NCI-H1694 (cell line): Measurements from ENCODE around the gene UBA7.
"Not testable (repeated sequence)": the region's sequence is repeated elsewhere in the genome, so short reads cannot be mapped to it uniquely, and the experiment has no call there.

Source experiments
- DNase-seq: peaks from one replicate; lab custom pipeline; 2025; lab: John Stamatoyannopoulos, UW

UBA7 gene

DNA sequence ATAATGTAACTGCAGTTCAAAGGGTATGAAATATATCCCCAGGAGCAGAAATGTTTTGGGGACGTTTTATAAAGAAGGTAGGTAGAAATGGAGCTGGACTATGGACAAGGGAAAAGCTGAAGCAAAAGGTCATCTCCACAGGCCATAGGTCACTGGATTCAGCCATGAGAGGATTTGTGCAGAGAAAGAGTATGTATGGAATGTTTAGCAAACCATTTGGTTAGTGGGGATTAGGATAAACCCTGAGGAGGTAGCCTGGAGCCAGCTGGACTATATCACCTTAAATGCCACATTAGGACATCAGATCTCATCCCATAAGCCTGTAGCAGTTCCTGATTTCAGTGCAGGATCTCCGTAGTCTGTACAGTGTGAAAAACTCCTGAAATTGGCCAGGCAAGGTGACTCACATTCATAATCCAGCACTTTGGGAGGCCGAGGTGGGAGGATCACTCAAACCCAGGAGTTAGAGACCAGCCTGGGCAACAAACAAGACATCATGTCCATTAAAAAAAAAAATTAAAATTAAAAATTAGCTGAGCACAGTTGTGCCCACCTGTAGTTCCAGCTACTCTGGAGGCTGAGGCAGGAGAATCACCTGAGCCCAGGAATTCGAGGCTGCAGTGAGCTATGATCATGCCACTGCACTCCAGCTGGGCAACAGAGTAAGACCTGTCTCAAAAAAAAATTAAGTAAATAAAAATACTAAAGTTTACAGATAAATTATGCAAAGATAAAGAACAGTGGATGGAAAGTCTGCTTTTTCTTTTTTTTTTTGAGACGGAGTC is 32.1 kb downstream of the UBA7 start:
- no peak for DNase-seq

DNA sequence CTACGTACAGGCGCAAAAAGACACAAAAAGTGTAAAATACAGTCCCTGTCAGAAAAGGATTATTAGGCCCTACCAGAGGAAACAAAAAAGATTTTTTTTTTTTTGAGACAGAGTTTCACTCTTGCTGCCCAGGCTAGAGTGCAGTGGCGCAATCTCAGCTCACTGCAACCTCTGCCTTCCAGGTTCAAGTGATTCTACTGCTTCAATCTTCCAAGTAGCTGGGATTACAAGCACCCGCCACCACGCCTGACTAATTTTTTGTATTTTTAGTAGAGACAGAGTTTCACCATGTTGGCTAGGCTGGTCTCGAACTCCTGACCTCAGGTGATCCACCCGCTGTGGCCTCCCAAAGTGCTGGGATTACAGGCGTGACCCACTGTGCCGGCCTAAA is 32.8 kb downstream of the UBA7 start:
- DNase-seq, result not testable (repeated sequence)

DNA sequence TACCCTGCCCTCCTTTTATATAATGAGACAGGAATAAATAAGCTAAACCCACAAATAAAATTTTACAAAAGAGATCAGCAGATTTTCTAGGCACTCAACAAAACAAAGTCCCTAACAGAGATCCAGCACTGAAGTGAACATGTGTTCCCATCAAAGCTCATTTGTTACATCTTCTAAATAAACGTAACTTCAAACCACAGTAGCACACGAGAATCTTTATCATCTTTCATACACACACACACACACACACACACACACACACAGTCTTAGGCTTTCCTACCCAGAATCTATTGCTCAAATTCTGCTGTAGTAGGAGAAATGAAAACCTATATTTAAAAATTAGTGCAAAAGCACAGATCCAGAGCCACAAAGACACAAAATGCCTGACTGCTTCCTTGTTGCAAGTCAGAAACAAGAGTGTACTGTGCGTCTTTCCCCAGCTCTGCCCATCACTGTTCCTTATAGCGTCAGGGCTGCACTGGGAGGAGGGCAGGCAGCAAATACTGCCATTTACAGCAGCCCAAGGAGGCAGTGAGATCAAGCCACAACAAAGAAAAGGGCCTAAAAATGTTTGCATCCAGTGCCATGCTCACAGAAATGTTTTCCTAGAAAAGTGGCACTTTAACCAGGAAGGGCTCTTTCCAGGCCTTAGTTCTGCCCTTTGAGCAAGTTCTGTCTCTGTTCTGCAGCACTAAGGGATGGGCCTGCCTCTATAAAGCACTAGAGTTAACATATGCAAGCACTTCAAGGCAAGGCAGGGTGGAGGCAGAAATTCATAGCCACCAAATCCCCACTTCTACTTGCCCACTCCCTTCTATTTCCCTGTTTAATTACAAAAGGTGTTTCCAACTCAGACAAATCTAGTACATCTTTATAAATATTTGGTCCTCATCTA is 33.4 kb downstream of the UBA7 start:
- no peak for DNase-seq

DNA sequence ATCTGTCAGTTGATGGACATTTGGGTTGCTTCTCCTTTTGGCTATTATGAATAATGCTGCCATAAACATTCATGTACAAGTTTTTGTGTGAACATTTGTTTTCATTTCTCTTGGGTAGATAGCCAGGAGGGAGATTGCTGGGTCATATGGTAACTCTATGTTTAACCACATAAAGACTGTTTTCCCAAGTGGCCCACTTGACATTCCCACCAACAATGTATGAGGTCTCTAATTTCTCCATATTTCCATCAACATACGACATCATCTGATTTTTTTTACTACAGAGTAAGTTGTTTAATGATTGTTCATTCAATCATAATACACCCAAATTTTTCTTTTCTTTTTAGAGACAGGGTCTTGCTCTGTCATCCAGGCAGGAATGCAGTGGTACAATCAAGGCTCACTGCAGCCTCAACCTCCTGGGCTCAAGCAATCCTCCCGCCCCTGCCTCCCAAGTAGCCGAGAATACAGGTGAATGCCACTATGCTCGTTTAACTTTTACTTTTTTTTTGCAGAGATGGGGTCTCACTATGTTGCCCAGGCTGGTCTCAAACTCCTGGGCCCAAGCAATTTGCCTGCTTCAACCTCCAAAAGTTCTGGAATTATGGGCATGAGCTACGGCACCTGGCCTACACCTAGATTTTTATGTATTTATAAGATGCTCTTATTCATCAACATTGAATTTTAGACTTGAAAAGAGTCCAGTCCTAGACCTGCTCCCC is 34.2 kb downstream of the UBA7 start:
- no peak for DNase-seq

DNA sequence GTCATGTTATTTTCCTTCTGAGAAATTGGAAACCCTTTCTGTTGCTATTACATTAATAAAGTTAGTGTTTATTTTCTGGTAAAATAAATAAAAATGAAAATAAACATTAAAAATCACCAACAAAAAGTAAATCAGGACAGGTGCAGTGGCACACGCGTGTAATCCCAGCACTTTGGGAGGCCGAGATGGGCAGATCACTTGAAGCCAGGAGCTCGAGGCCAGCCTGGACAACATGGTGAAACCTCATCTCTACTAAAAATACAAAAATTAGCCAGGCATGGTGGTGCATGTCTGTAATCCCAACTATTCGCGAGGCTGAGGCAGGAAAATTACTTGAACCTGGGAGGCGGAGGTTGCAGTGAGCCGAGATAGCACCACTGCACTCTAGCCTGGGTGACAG is 37.7 kb downstream of the UBA7 start:
- DNase-seq, result not testable (repeated sequence)

DNA sequence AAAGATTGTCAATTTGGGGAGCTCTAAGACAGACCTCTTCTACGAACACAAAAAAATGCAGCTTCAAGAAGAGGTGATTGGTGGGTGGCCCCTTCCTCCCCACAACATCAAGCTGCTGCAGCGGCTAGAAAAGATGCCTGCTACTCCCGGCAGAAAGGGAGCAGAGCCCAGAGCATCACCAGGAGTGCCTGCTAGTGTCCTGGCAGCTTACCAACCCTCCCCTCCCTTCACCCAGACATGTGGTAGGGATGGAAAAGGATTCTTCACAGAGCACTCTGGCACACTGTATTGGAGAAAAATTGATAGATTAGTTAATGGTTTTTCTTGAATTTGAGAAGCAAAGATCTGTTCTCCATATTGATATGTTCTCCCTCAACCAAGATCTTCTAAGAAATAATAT is 38.2 kb downstream of the UBA7 start:
- DNase-seq, result no peak

DNA sequence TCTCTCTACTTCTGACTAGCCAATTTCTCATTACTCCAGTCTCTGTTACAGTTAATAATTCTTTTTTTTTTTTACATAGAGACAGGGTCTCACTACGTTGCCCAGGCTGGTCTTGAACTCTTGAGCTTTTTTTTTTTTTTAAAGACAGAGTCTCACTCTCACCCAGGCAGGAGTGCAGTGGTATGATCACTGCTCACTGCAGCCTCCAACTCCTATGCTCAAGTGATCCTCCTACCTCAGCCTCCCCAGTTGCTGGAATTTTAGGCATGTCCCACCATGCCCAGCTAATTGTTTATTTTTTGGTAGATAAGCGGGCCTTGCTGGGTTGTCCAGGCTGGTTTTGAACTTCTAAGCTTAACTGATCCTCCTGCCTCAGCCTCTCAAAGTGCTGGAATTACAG is 41.0 kb downstream of the UBA7 start:
- DNase-seq, result no peak

DNA sequence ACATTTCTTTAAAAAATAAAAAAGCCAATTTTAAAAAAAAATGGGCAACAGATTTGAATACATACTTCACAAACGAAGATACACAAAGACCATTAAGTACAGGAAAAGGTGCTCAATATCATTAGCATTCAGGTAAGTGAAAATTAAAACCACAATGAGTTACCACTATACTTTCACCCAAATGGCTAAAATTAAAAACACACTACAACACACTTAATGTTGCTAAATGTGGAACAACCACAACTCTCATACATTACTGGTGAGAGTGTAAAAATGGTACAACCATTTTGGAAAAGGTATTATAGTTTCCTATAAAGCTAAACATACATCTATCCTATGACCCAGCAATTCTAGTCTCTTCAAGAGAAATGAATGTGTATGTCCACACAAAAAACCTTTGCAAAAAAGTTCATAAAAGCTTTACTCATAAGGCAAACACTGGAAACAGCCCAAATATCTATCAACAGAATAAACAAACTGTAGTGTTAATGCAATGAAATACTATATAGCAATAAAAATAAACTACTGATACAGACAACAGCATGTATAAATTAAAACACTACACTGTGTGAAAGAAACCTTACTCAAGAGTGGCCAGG is 42.3 kb downstream of the UBA7 start:
- no peak for DNase-seq

DNA sequence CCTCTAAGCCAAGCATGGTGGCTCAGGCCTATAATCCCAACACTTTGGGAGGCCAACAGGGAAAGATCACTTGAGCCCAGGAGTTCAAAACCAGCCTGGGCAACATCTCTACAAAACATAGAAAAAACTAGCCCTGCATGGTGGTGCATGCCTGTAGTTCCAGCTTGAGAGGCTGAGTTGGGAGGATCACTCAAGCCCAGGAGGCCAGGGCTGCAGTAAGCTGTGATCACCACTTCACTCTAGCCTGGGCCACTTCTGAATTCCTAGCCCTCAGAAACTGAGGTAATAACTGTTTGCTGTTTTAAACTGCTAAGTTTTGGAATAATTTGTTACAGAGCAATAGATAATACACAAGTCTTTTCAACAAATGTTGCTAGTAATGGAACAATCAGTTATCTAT is 43.8 kb downstream of the UBA7 start:
- DNase-seq, result no peak

DNA sequence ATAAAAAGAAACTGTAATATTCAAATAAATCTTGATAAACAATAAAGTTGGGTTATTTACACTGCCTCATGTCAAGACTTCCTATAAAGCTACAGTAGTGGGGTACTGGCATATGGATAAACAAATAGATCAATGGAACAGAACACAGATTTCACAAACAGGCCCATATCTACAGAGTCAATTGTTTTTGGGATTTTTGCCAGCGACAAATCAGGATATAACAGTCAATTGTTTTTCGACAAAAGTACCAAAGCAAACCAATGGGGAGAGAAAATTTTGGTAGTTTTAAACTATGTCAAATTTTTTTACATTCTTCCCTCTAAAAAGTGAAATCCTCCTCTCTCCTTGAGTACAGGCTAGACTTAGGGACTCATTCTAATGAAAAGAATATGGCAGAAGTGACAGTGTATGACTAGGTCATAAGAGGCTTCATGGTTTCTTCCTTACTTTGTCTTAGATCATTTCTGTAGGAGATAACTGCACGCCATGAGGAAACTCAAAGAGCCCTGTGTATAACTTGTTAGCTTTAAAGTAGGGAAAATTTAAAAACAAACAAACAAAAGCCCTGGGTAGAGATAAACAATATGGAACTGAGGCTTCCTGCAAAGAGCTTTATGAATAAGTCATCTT is 44.4 kb downstream of the UBA7 start:
- DNase-seq, result no peak

DNA sequence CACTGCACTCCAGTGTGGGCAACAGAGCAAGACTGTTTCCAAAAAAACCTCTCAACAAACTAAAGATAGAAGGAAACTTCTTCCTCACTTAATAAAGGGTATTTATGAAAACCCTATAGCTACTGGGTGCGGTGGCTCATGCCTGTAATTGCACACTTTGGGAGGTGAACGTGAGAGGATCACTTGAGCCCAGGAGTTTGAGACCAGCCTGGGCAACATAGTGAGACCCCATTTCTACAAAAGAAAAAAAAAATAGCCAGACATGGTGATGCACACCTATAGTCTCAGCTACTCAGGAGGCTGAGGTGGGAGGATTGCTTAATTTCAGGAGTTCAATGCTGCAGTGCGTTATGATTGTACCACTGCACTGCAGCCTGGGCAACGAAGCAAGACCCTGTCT is 49.8 kb downstream of the UBA7 start:
- no peak for DNase-seq

DNA sequence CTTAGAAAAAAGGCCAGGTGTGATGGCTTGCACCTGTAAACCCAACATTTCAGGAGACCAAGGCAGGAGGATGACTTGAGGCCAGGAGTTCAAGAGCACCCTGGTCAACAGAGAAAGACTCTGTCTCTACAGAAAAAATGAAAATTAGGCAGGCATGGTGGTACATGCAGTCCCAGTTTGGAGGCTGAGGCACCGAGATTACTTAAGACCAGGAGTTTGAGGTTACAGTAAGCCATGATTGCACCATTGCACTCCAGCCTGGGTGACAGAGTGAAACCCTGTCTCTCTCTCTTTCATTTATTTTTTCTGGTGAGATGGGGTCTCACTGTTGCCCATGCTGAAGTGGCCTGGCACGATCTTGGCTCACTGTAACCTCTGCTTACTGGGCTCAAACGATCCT is 52.1 kb downstream of the UBA7 start:
- DNase-seq, result no peak

DNA sequence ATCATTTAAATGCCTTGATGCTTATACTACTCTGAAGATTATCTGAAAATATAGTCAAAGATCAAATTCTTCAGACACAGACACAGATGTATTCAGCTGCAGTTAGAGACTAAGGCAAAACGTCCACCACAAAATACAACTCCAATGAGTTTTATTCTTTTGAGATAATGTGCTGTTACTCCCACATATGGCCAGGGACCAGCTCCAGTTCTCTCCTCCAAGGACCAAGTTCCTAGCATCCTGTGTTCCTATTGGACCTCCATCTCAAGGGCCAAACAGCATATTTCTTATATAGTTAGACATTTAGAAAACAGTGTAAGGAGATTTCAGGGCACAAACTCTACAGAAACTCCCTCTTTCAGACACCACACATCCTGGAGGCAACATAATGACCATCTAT is 54.5 kb downstream of the UBA7 start:
- DNase-seq, result no peak

DNA sequence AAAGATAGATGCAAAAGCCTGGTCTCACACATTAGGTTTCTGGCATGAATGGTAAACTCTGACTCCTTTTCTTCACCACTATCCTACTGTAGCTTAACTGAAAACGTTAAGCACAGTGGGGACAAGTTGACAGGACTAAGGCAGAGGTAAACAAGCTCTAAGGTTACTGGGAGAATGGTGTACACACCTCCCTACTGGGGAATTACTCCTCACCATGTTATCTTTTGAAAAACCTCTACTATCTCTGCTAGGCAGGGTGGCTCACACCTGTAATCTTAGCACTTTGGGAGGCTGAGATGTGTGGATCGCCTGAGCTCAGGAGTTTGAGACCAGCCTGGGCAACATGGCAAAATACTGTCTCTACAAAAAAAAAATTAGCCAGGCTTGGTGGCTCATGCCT is 56.6 kb downstream of the UBA7 start:
- DNase-seq, result no peak

DNA sequence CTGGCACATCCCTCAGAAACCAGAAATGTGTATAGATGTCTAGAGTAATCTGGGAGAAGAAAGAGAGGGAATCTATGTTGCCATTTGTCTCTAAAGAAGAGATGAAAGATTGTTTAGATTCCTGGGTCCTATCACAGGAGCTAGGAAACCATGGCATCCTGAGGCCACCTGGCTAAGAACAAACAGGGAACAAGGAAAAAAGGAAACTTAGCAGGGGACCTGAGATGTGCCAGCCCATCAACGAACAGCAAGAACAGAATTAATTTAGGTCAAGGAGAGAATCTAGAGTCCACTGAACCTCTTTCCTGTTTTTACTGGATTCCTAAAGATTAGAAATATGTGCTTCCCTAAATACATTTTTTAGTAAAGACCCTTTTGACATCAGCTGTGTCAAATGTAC is 57.7 kb downstream of the UBA7 start:
- no peak for DNase-seq
